Heart left ventricle (tissue), 11 donors: ENCODE results near the gene PSMD3. TPM values are rescaled to one million over a fixed set of nuclear protein-coding genes. Genes with fewer than 3 reads are reported as not detected.

Experiments
- microRNA-seq, 4 donors: library from miRNA; unstranded; fragments of <30 nt; microRNA quantifications; one replicate each; pipeline versions ENCODE4 to v1.2.0, GENCODE V29; 2017 to 2020
- polyA plus RNA-seq, 2 donors: library from polyadenylated mRNA; stranded (reverse); fragments of 200-250 nt; gene quantifications; one replicate each; pipeline ENCODE4 v1.2.3, GENCODE V29; 2013
- total RNA-seq, 9 donors: library from RNA; depleted of rRNA in 2 of 9; stranded (reverse); fragments of >200 nt in 2 of 9; fragmentation: NEBNext Ultra II Directional in 3 of 9; extraction: Animal tissue kit (Norgen Biotek cat#: 25700) in 3 of 9; gene quantifications; one replicate each; pipeline versions ENCODE4 v1.1.0 to v1.2.4, GENCODE V29; 2016 to 2023
- donor health status: ischemic (EF 13 %, LVEDD 7.1; RV severe dilation, severe dysfunction).
- donor health status: healthy with polysubstance abuse.
- donor health status: DM: no; HTN: yes; CAD: no.
- donor health status: DM: no; HTN: no; CAD: no.
- donor health status: ischemic (EF 25% LVEDD 5.7; RV mildly dilated, moderate dysfunction).
- donor health status: healthy.
- donor health status: DM: yes; HTN: yes; CAD: no.
- donor health status: PGD.
- donor health status: nonischemic (EF 23%, LVEDD 6.1; RV moderate dilation, normal function).

The PSMD3 gene
- total and polyA plus RNA-seq, 11 donors: 68.9 to 142 (median 83.3) TPM

Small RNA genes lying within 50 kb of the gene (microRNA-seq; reads per million reads assigned to microRNA genes)
- gene MIR6884: 0 to 1.2 (median 0.56) reads per million in 4 donors

Other genes starting within 250 kb of the PSMD3 start
- gene GRB7, start 242.9 kb upstream of the PSMD3 start, total RNA-seq: 1 to 10 TPM in 7 of 9 donors, under 1 TPM in 2; 0.48 to 8.2 (median 1.7) TPM
- 1 to 10 TPM in 1 of 2 donors, under 1 TPM in 1; 0.57 to 1.3 TPM for gene GRB7, start 242.9 kb upstream of the PSMD3 start, polyA plus RNA-seq
- 1 to 10 TPM in 2 of 9 donors, under 1 TPM in 7; 0.07 to 6.9 (median 0.22) TPM for gene IKZF3, start 116.5 kb upstream of the PSMD3 start, total RNA-seq
- under 1 TPM; 0.08 to 0.11 TPM for gene IKZF3, start 116.5 kb upstream of the PSMD3 start, polyA plus RNA-seq
- not detected for gene ZPBP2, start 112.6 kb upstream of the PSMD3 start, total RNA-seq
- gene ZPBP2, start 112.6 kb upstream of the PSMD3 start, polyA plus RNA-seq: not detected
- 1 to 10 TPM; 1.6 to 5.3 (median 2.8) TPM for gene GSDMB, start 62.2 kb upstream of the PSMD3 start, total RNA-seq
- gene GSDMB, start 62.2 kb upstream of the PSMD3 start, polyA plus RNA-seq: 1 to 10 TPM; 2.0 to 4.7 TPM
- 100 to 1,000 TPM in 1 of 9 donors, 10 to 100 TPM in 8; 40.0 to 111 (median 59.2) TPM for gene ORMDL3, start 53.2 kb upstream of the PSMD3 start, total RNA-seq
- gene ORMDL3, start 53.2 kb upstream of the PSMD3 start, polyA plus RNA-seq: 10 to 100 TPM; 49.9 to 64.0 TPM
- not detected for gene LRRC3C, start 53.1 kb upstream of the PSMD3 start, total RNA-seq
- gene LRRC3C, start 53.1 kb upstream of the PSMD3 start, polyA plus RNA-seq: not detected
- 1 to 10 TPM in 2 of 9 donors, under 1 TPM in 5, not detected in 2; 0.35 to 3.7 (median 0.52) TPM for gene GSDMA, start 17.8 kb upstream of the PSMD3 start, total RNA-seq
- gene GSDMA, start 17.8 kb upstream of the PSMD3 start, polyA plus RNA-seq: under 1 TPM in 1 of 2 donors, not detected in 1; 0.08 TPM
- gene CSF3, start 34.6 kb downstream of the PSMD3 start, total RNA-seq: 1 to 10 TPM in 1 of 9 donors, under 1 TPM in 1, not detected in 7; 0.80 to 1.3 TPM
- gene CSF3, start 34.6 kb downstream of the PSMD3 start, polyA plus RNA-seq: under 1 TPM; 0.14 to 0.46 TPM
- gene MED24, start 73.6 kb downstream of the PSMD3 start, total RNA-seq: 10 to 100 TPM; 51.1 to 75.4 (median 58.3) TPM
- gene MED24, start 73.6 kb downstream of the PSMD3 start, polyA plus RNA-seq: 10 to 100 TPM; 52.7 to 61.8 TPM
- gene THRA, start 82.2 kb downstream of the PSMD3 start, total RNA-seq: 100 to 1,000 TPM in 1 of 9 donors, 10 to 100 TPM in 8; 63.2 to 105 (median 73.2) TPM
- gene THRA, start 82.2 kb downstream of the PSMD3 start, polyA plus RNA-seq: 10 to 100 TPM; 50.6 to 56.2 TPM
- gene NR1D1, start 119.8 kb downstream of the PSMD3 start, total RNA-seq: 10 to 100 TPM in 6 of 9 donors, 1 to 10 TPM in 3; 5.8 to 36.1 (median 21.8) TPM
- gene NR1D1, start 119.8 kb downstream of the PSMD3 start, polyA plus RNA-seq: 10 to 100 TPM in 1 of 2 donors, 1 to 10 TPM in 1; 6.1 to 20.2 TPM
- gene MSL1, start 141.2 kb downstream of the PSMD3 start, total RNA-seq: 10 to 100 TPM; 32.0 to 54.1 (median 45.1) TPM
- 10 to 100 TPM; 32.2 to 54.7 TPM for gene MSL1, start 141.2 kb downstream of the PSMD3 start, polyA plus RNA-seq
- 10 to 100 TPM; 26.5 to 54.3 (median 42.2) TPM for gene CASC3, start 159.7 kb downstream of the PSMD3 start, total RNA-seq
- 10 to 100 TPM; 27.9 to 33.4 TPM for gene CASC3, start 159.7 kb downstream of the PSMD3 start, polyA plus RNA-seq
- 1 to 10 TPM; 2.2 to 4.8 (median 2.9) TPM for gene RAPGEFL1, start 196.7 kb downstream of the PSMD3 start, total RNA-seq
- 1 to 10 TPM; 3.3 to 6.6 TPM for gene RAPGEFL1, start 196.7 kb downstream of the PSMD3 start, polyA plus RNA-seq
- 10 to 100 TPM in 6 of 9 donors, 1 to 10 TPM in 3; 8.4 to 17.6 (median 11.2) TPM for gene WIPF2, start 238.5 kb downstream of the PSMD3 start, total RNA-seq
- gene WIPF2, start 238.5 kb downstream of the PSMD3 start, polyA plus RNA-seq: 10 to 100 TPM in 1 of 2 donors, 1 to 10 TPM in 1; 6.6 to 12.2 TPM